Astrocyte (in vitro differentiated cells and primary cell): ENCODE data around the gene TUFM.

Source experiments
- CTCF ChIP-seq: IDR thresholded peaks from 2 replicates; pipeline ENCODE4 v1.5.1; 2011; ENCODE audit warnings: low read depth, mild to moderate bottlenecking, inconsistent platforms, low read length, moderate library complexity; ENCODE audit not compliant: insufficient read depth
- EZH2 ChIP-seq: IDR thresholded peaks from 2 replicates; pipeline ENCODE4 v1.6.1; 2012; ENCODE audit warnings: mild to moderate bottlenecking, low read length, inconsistent platforms; ENCODE audit not compliant: insufficient read depth

GRCh38 chr16:28845761-28846079 is 428 bp downstream of the TUFM start:
- TF ChIP-seq CTCF (no peak), EZH2 (no peak)
